Measurements from ENCODE around the gene ATP8B3. TPM values are rescaled to one million over a fixed set of nuclear protein-coding genes. Genes with fewer than 3 reads are reported as not detected.
A peak's percentile ranks its signal among the peaks of the same experiment; 100 is the strongest.

ATP8B3 gene
- total RNA-seq, 1 experiment from 2014 or later, result 8.7 TPM

GRCh38 chr19:1748873-1749341 is 63.2 kb downstream of the ATP8B3 start:
- H3K4me3 ChIP-seq (ENCODE audit: low read depth, low read length, poor library complexity, severe bottlenecking), result no peak overlapping the region
- ChIA-PET CTCF (no interaction called here), POLR2A (ENCODE audit: low non-redundant PET) (no interaction called here)
- DNase-seq (ENCODE audit: low spot score), result no peak
- no peak overlapping the region for H3K27ac ChIP-seq (ENCODE audit: low read depth, low read length, poor library complexity, severe bottlenecking)
- H3K27me3 ChIP-seq (replicated peaks; ENCODE audit: insufficient read depth, low read depth, low read length, poor library complexity), result peaks cover 83% of the 10 kb centered on the region
- H3K4me1 ChIP-seq (ENCODE audit: insufficient read depth, low read length, poor library complexity, severe bottlenecking), result peaks cover 10% of the 10 kb centered on the region
- no peak for TF ChIP-seq CTCF (conservative IDR thresholded peaks at IDR 0.05; ENCODE audit: low read depth, low read length)
- TF ChIP-seq EZH2 (IDR thresholded peaks at IDR 0.05; ENCODE audit: borderline replicate concordance, low read depth, low read length, poor library complexity, severe bottlenecking), result peak; percentile 85
- BruUV-seq (replicated peaks), result no TSS peak
- H3K9me3 ChIP-seq (ENCODE audit: low read depth, low read length, poor library complexity, severe bottlenecking), result no peaks in the 10 kb centered on the region
- no peaks in the 10 kb centered on the region for H3K36me3 ChIP-seq (ENCODE audit: insufficient read depth, low read length, poor library complexity, severe bottlenecking)
- intact Hi-C loops (cut with micrococcal nuclease; ENCODE audit: unreplicated experiment), result no loop called here

GRCh38 chr19:1748115-1748872 is 63.8 kb downstream of the ATP8B3 start:
- Histone ChIP-seq H3K4me3 (ENCODE audit: low read depth, low read length, poor library complexity, severe bottlenecking) (no peak overlapping the region), H3K9me3 (ENCODE audit: low read depth, low read length, poor library complexity, severe bottlenecking) (no peaks in the 10 kb centered on the region), H3K4me1 (ENCODE audit: insufficient read depth, low read length, poor library complexity, severe bottlenecking) (peaks cover 10% of the 10 kb centered on the region), H3K27me3 (replicated peaks; ENCODE audit: insufficient read depth, low read depth, low read length, poor library complexity) (peaks cover 81% of the 10 kb centered on the region), H3K27ac (ENCODE audit: low read depth, low read length, poor library complexity, severe bottlenecking) (no peak overlapping the region), H3K36me3 (ENCODE audit: insufficient read depth, low read length, poor library complexity, severe bottlenecking) (no peaks in the 10 kb centered on the region)
- TF ChIP-seq CTCF (conservative IDR thresholded peaks at IDR 0.05; ENCODE audit: low read depth, low read length) (no peak), EZH2 (IDR thresholded peaks at IDR 0.05; ENCODE audit: borderline replicate concordance, low read depth, low read length, poor library complexity, severe bottlenecking) (peak; percentile 46)
- DNase-seq (ENCODE audit: low spot score), result no peak
- POLR2A ChIA-PET (ENCODE audit: low non-redundant PET), result no interaction called here
- CTCF ChIA-PET, result no interaction called here
- BruUV-seq (replicated peaks), result no TSS peak
- intact Hi-C loops (cut with micrococcal nuclease; ENCODE audit: unreplicated experiment), result no loop called here

GRCh38 chr19:1747285-1748114 is 64.6 kb downstream of the ATP8B3 start:
- DNase-seq (ENCODE audit: low spot score), result no peak
- H3K4me3 ChIP-seq (ENCODE audit: low read depth, low read length, poor library complexity, severe bottlenecking), result no peak overlapping the region
- TF ChIP-seq CTCF (conservative IDR thresholded peaks at IDR 0.05; ENCODE audit: low read depth, low read length) (no peak), EZH2 (IDR thresholded peaks at IDR 0.05; ENCODE audit: borderline replicate concordance, low read depth, low read length, poor library complexity, severe bottlenecking) (no peak)
- peaks cover 77% of the 10 kb centered on the region for H3K27me3 ChIP-seq (replicated peaks; ENCODE audit: insufficient read depth, low read depth, low read length, poor library complexity)
- peaks cover 10% of the 10 kb centered on the region for H3K4me1 ChIP-seq (ENCODE audit: insufficient read depth, low read length, poor library complexity, severe bottlenecking)
- intact Hi-C loops (cut with micrococcal nuclease; ENCODE audit: unreplicated experiment), result no loop called here
- H3K36me3 ChIP-seq (ENCODE audit: insufficient read depth, low read length, poor library complexity, severe bottlenecking), result no peaks in the 10 kb centered on the region
- no peak overlapping the region for H3K27ac ChIP-seq (ENCODE audit: low read depth, low read length, poor library complexity, severe bottlenecking)
- BruUV-seq (replicated peaks), result no TSS peak
- ChIA-PET POLR2A (ENCODE audit: low non-redundant PET) (no interaction called here), CTCF (no interaction called here)
- no peaks in the 10 kb centered on the region for H3K9me3 ChIP-seq (ENCODE audit: low read depth, low read length, poor library complexity, severe bottlenecking)
